Measurements from ENCODE around the gene HSDL1. TPM values are rescaled to one million over a fixed set of nuclear protein-coding genes. Genes with fewer than 3 reads are reported as not detected.

The HSDL1 gene
- total RNA-seq, 2 experiments from 2014 or later = 16.3 to 25.1 TPM

GRCh38 chr16:84110527-84110926 is 34.5 kb downstream of the HSDL1 start:
- peaks cover 31% of the 10 kb centered on the region for H3K36me3 ChIP-seq (ENCODE audit: insufficient read depth, low read length)
- TF ChIP-seq CTCF (conservative IDR thresholded peaks at IDR 0.05; ENCODE audit: low read length) = no peak
- no peak for TF ChIP-seq EZH2phosphoT487 (IDR thresholded peaks at IDR 0.05; ENCODE audit: borderline replicate concordance, low read depth, low read length)
- intact Hi-C loops (cut with micrococcal nuclease; ENCODE audit: unreplicated experiment) = no loop called here
- no peak overlapping the region for H3K4me2 ChIP-seq (ENCODE audit: low read length)
- H3K4me1 ChIP-seq (ENCODE audit: insufficient read depth, low read length, poor library complexity, severe bottlenecking) = peaks cover 22% of the 10 kb centered on the region
- no TSS peak for BruUV-seq (replicated peaks)
- peaks cover 14% of the 10 kb centered on the region for H4K20me1 ChIP-seq (ENCODE audit: insufficient read depth, low read length)
- CTCF ChIA-PET (ENCODE audit: unreplicated experiment) = no interaction called here
- H2AFZ ChIP-seq (ENCODE audit: low read length) = no peak overlapping the region
- no peaks in the 10 kb centered on the region for H3K9me3 ChIP-seq (ENCODE audit: low read length)
- H3K9me2 ChIP-seq (ENCODE audit: insufficient read depth, low read length) = no peaks in the 10 kb centered on the region
- H3K27ac ChIP-seq (ENCODE audit: low read depth, low read length, poor library complexity, severe bottlenecking) = no peak overlapping the region
- POLR2A ChIA-PET = no interaction called here
- DNase-seq (ENCODE audit: low spot score) = no peak
- H3K4me3 ChIP-seq (ENCODE audit: low read depth, low read length, poor library complexity, severe bottlenecking) = no peak overlapping the region
- H3K79me2 ChIP-seq (ENCODE audit: insufficient read depth, low read depth, low read length) = peaks cover 80% of the 10 kb centered on the region

- intact Hi-C loops (cut with micrococcal nuclease; ENCODE audit: unreplicated experiment) = no loop called here
- H2AFZ ChIP-seq (ENCODE audit: low read length) = no peak overlapping the region
- peaks cover 78% of the 10 kb centered on the region for H3K79me2 ChIP-seq (ENCODE audit: insufficient read depth, low read depth, low read length)
- no peak overlapping the region; the same call in 1 of the 2 replicates for H3K4me2 ChIP-seq (ENCODE audit: low read length)
- peaks cover 14% of the 10 kb centered on the region for H4K20me1 ChIP-seq (ENCODE audit: insufficient read depth, low read length)
- no peak overlapping the region for H3K4me3 ChIP-seq (ENCODE audit: low read depth, low read length, poor library complexity, severe bottlenecking)
- H3K36me3 ChIP-seq (ENCODE audit: insufficient read depth, low read length) = peaks cover 31% of the 10 kb centered on the region
- CTCF ChIA-PET (ENCODE audit: unreplicated experiment) = no interaction called here
- H3K4me1 ChIP-seq (ENCODE audit: insufficient read depth, low read length, poor library complexity, severe bottlenecking) = peaks cover 15% of the 10 kb centered on the region
- H3K27ac ChIP-seq (ENCODE audit: low read depth, low read length, poor library complexity, severe bottlenecking) = no peak overlapping the region
- POLR2A ChIA-PET = no interaction called here
- no TSS peak for BruUV-seq (replicated peaks)
- no peak for TF ChIP-seq CTCF (conservative IDR thresholded peaks at IDR 0.05; ENCODE audit: low read length)
- TF ChIP-seq EZH2phosphoT487 (IDR thresholded peaks at IDR 0.05; ENCODE audit: borderline replicate concordance, low read depth, low read length) = no peak
- H3K9me3 ChIP-seq (ENCODE audit: low read length) = no peaks in the 10 kb centered on the region
- no peaks in the 10 kb centered on the region for H3K9me2 ChIP-seq (ENCODE audit: insufficient read depth, low read length)
- no peak for DNase-seq (ENCODE audit: low spot score)
Observed at GRCh38 chr16:84109598-84110335, 35.2 kb downstream of the HSDL1 start.

DNA sequence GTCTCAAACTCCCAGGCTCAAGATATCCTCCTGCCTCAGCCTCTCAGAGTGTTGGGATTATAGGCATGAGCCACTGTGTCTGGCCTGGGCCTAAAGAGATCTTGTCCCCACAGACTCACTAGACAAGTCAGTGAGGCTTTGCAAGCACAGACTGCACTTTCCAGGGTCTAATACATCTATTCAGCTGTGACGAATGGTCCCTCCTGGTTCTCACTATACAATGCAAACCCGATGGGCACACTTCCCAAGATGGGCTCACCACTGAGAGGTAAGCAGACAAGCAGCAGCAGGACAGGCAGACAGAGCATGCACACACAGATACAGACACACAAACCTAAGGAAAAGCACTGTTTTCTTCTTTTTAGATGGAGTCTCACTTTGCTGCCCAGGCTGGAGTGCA is 37.1 kb downstream of the HSDL1 start:
- DNase-seq (ENCODE audit: low spot score) = no peak
- intact Hi-C loops (cut with micrococcal nuclease; ENCODE audit: unreplicated experiment) = no loop called here
- Histone ChIP-seq H3K9me2 (ENCODE audit: insufficient read depth, low read length) (no peaks in the 10 kb centered on the region), H3K4me2 (ENCODE audit: low read length) (no peak overlapping the region), H3K4me3 (ENCODE audit: low read depth, low read length, poor library complexity, severe bottlenecking) (no peak overlapping the region), H3K79me2 (ENCODE audit: insufficient read depth, low read depth, low read length) (peaks cover 78% of the 10 kb centered on the region), H3K27ac (ENCODE audit: low read depth, low read length, poor library complexity, severe bottlenecking) (no peak overlapping the region), H2AFZ (ENCODE audit: low read length) (no peak overlapping the region), H3K36me3 (ENCODE audit: insufficient read depth, low read length) (peaks cover 27% of the 10 kb centered on the region; the same call in 1 of the 2 replicates), H4K20me1 (ENCODE audit: insufficient read depth, low read length) (peaks cover 14% of the 10 kb centered on the region), H3K9me3 (ENCODE audit: low read length) (no peaks in the 10 kb centered on the region), H3K4me1 (ENCODE audit: insufficient read depth, low read length, poor library complexity, severe bottlenecking) (peaks cover 15% of the 10 kb centered on the region)
- ChIA-PET POLR2A (interaction anchor here (1.2 kb wide), 1 partner anchor 8 kb away, joined by 4 read pairs; no protein-coding TSS in a partner anchor), CTCF (ENCODE audit: unreplicated experiment) (no interaction called here)
- BruUV-seq (replicated peaks) = no TSS peak
- no peak for TF ChIP-seq EZH2phosphoT487 (IDR thresholded peaks at IDR 0.05; ENCODE audit: borderline replicate concordance, low read depth, low read length)
- no peak for TF ChIP-seq CTCF (conservative IDR thresholded peaks at IDR 0.05; ENCODE audit: low read length)

All from OCI-LY7 (cell line).